AML-193 (cell line): Measurements from ENCODE around the gene FBXO4.

Experiments
- DNase-seq, 2 experiments: peaks; one replicate each; lab custom pipeline; 2025; lab: John Stamatoyannopoulos, UW

FBXO4 gene, protein sequence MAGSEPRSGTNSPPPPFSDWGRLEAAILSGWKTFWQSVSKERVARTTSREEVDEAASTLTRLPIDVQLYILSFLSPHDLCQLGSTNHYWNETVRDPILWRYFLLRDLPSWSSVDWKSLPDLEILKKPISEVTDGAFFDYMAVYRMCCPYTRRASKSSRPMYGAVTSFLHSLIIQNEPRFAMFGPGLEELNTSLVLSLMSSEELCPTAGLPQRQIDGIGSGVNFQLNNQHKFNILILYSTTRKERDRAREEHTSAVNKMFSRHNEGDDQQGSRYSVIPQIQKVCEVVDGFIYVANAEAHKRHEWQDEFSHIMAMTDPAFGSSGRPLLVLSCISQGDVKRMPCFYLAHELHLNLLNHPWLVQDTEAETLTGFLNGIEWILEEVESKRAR

DNA sequence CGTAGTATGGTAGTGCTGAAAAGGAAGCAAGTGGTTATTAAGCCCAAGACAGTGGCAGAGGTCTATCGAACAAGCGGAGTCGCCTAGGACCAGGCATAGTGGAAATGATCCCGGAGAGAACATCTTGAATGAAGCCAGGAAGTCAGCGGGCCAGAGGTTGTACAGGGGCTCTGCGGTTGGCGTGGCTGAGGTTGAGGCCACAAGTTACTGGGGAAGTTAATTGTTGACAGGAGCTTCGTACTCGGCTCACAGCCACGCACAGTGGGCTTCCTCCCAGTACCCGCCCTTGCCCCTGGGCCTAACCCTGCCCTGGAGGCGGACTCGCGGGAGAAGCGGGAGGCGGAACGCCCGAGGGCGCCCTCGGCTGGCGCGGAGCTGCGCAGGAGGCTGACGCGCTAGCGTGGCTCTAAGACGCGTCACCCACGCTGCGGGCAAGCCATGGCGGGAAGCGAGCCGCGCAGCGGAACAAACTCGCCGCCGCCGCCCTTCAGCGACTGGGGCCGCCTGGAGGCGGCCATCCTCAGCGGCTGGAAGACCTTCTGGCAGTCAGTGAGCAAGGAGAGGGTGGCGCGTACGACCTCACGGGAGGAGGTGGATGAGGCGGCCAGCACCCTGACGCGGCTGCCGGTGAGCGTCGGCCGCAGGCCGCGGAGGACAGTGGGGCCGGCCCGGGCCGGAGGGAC, at the start of gene FBXO4:
TSS of gene FBXO4 (plus strand) at position 410 of the 683 bp plus-strand sequence. CDS start at position 439, 29 bp downstream.
- DNase-seq: peak; percentile 84

DNA sequence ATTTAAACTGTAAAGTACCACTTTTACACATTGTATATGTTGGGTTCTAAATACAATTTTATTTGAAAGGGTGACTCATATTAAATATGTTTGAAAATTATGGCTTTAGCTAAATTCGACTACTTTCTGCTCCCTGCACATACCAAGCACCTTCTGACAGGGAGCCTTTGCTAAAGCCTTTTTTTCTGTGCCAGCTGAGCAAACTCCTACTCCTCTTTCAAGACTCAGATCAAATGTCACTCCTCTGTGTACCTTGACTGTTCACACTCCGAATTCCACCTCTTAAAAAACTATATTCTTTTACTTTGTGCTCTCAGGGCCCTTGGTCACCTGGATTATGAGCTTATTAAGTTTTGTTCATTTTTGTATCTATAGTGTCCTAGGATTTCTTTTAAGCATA, 48.4 kb upstream of the FBXO4 start:
- no peak for DNase-seq

DNA sequence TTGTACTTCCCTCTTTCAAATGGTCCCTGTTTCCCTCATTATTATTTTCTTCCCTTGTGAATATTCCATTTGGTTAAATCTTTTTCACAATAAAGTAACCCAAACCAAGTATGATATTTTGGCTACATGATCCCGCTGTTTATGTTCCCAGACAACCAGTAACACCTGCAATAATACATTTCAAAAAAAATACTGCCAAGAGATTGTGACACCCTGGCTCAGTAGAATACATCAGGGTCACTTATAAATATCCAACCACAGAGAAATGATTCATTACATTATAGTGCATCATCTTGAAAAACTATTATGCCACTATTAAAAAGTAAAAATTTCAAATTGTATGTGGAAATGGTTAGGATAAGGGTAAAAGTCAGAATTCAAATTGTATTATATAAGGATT, 47.7 kb upstream of the FBXO4 start:
- no peak for DNase-seq

DNA sequence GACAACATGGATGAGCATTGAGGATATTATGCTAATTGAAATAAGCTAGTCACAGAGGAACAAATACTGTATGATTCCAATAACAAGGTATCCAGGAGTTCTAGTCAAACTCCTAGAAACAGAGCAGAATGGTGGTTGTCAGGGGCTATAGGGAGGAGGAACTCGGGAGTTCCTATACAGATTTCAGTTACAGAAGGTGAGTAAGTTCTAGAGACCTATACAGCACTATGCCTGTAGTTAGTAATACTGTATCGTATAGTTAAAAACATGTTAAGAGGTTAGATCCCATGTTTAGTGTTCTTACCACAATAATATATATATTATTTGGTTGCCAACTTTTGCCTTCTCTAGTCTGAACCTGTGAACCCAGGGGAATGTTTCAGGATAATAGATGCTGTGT, 46.9 kb upstream of the FBXO4 start:
- no peak for DNase-seq

DNA sequence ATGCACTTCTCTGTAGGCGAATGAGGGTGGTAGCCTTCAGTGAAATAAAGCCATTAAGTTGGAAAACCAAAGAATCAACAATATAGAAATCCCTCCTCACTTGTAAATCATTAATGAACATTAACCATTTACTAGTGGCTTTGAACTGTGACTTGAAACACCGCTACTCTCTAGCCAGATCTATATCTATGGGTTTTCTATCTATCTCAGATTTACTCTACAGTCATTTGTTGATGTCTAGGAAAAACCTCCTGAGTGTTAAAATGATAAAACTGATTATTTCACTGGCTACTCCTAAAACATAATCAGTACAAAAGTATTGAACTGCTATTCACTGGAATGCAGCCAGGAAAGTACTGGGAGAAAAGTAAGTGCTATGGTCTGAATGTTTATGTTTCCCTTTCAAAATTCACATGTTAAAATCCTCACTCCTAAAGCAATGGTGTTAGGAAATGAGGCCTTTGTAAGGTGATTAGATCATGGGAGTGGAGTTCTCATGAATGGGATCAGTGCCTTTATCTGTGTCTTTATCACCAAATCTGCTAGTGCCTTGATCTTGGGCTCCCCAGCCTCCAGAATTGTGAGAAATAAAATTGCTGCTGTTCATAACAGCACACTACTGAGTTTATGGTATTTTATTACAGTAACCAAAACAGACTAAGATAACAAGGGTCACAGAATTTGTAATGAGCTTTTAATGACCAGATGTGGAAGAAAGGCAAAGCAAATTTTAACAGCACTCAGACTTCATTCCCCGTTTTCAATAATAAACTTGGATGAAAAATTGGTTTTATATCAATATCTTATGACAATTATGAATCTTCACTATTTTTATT, 46.2 kb upstream of the FBXO4 start:
- DNase-seq: no peak

DNA sequence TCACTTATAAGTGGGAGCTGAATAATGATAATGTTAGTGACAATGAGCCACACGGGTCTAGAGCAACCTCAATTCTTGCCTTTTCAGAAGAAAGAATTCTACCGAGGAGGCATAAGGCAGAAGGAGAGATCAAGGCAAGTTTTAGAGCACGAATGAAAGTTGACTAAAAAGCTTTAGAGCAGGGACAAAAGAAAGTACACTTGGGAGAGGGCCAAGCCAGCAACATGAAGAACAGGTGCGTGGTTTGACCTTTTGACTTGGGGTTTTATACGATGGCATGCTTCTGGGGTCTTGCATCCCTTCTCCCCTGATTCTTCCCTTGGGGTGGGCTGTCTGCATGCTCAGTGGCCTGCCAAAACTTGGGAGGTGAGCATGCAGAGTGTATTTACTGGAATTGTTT, 42.3 kb upstream of the FBXO4 start:
- no peak for DNase-seq

DNA sequence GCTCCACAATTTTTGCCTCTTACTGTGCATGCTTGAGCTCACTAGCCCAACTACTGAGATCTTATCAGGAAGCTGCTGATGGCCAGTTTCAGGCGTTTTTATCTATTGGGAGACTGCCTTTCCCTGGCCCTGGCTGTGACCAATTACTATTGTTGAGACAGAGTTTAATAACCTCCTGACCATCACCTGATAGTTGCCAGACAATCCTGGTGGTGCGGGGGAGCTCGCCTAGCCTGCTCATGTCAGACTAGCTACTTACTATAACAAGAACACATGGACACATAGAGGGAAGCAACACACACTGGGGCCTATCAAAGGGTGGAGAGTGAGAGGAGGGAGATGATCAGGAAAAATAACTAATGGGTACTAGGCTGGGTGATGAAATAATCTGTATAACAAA, 41.8 kb upstream of the FBXO4 start:
- DNase-seq: no peak

DNA sequence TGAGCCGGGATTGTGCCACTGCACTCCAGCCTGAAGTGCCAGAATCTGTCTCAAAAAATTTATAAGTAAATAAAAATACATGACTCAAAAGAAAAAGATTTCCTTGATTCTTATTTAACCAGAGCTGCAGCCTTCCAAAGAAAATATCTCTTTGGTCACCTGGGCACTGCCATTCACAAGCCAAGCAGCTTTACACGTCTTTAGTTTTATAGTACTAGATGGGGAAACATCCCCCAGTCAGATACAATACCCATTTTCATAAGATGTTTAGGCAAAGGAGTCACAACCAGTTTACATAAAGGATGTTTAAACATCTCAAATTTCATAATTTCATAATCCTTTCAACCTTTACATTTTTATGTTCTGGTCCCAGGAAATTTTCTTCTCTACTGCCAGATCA, 41.1 kb upstream of the FBXO4 start:
- no peak for DNase-seq

DNA sequence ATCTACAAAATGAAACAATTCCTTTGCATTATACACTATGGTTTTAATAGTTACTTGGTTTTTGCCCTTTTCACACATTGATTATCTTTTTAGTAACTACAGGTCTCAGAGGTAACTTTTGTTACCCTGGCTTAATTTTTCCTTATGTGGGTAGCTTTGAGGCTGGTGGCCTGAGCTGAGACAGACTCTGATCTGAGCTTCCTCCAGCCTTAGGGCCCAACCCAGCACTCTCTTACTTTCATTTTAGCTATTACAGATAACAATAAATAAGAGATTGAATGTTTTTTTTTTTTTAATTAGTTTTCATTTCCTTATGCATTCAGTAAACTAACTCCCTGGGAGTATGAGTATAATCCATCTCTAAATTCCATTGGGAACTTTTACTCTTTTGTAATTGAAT, 39.8 kb upstream of the FBXO4 start:
- DNase-seq: no peak

DNA sequence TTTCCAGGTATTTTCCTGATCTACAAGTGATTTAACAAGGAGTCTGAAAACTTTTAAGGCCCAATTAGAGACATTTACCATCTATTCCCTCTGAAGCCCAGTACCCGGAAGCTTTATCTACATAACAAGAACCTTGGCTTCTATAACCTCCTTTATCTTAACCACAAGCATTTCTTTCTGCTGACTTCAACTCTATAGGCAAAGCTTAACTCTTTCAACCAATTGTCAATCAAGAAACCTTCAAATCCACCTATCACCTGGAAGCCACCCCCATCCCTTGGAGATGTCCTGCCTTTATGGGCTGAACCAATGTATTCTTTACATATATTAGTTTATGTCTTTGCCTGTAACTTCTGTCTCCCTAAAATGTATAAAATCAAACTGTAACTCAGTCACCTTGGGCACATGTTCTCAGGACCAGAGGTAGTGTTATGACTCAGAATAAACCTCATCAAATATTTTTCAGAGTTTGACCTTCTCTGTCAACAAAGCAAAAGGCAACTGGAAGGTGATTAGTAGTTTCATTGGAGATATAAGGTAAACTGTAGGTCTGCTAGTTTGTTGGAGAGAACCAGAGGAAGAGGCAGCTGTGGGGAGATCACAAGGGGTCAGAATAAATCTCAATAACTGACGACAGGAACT, 33.9 kb upstream of the FBXO4 start:
- no peak for DNase-seq

DNA sequence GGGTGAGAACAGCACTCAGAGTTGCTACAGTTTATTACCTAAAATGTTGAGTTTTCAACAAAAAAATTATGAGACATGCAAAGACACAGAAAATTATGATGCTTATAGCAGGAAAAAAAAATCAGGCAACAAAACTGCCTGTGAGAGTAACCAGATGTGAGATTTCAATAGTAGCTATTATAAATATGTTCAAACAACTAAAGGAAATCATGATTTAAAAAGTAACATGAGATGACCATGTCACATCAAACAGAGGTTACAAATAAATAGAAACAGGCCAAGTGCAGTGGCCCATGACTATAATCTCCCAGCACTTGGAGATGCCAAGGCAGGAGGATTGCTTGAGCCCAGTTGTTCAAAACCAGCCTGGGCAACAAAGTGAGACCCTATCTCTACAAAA, 33.0 kb upstream of the FBXO4 start:
- DNase-seq: no peak

DNA sequence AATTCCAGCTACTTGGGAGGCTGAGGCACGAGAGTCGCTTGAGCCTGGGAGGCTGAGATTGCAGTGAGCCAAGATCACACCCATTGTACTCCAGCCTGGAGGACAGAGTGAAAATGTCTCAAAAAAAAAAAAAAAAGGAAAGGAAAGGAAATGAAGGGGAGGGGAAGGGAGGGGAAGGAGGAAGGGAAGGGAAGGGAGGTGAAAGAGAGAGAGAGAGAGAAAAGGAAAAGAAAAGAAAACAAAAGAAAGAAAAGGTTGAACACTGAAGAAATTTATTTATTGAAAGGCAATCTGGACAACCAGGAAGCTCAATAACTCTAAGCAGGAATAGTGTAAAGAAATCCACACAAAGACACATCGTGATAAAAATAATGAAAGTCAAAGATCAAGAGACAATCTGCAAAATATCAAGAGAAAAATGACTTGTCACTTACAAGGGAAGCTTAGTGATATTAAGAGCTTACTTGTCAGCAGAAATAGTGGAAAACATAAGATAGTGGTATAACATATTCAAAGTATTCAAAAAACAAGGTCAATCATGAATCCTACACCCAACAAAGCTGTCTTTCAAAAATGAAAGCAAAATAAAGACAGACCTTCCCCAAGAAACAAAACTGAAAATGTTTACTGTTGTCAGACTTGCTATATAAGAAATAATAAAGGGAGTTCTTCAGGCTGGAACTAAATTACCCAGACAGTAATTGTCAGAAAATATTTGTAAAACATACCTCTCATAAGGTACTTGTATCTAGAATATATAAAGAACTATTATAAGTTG, 31.8 kb upstream of the FBXO4 start:
- no peak for DNase-seq

DNA sequence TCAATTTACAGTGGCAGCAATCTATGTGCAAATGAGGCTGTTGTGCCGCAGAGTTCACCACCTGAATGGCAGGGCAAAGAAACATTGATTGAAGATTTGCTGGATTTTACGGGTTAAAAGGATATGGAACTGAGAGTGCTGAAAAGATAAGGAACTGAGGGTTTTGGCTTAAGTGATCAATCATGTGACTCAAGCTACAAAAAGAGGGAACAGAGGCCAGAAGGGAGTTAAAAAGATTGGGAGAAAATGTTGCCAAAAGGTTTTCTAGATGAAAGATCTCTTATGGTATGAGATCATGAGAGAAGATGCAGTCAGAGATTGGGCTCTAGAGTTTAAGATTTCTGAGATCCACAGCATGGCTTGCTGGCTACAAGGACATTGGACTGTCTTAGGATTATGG, 28.9 kb upstream of the FBXO4 start:
- no peak for DNase-seq

DNA sequence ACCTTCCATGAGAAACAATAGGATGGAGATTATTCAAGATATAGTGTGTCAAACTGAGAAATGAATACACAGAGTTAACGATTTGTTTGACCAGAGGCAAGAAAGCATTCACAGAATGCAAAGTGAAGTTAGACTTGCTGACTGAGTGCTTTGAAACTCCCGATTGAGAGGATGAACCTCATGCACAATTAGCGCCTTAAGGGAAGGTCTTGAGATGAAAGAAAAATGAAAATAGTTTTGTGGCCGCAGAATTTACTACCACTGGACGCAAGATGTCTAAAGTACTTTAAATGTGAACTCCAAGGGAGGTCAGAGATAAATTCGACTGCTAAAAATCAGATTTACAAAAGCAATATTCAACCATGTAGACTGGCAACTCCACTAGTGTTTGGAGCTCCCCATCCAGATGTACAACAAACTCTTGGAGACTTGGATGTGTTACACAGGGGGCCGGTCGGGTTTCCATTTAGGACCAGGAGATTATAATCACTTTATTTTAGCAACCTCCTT, 21.6 kb upstream of the FBXO4 start:
- DNase-seq: no peak

DNA sequence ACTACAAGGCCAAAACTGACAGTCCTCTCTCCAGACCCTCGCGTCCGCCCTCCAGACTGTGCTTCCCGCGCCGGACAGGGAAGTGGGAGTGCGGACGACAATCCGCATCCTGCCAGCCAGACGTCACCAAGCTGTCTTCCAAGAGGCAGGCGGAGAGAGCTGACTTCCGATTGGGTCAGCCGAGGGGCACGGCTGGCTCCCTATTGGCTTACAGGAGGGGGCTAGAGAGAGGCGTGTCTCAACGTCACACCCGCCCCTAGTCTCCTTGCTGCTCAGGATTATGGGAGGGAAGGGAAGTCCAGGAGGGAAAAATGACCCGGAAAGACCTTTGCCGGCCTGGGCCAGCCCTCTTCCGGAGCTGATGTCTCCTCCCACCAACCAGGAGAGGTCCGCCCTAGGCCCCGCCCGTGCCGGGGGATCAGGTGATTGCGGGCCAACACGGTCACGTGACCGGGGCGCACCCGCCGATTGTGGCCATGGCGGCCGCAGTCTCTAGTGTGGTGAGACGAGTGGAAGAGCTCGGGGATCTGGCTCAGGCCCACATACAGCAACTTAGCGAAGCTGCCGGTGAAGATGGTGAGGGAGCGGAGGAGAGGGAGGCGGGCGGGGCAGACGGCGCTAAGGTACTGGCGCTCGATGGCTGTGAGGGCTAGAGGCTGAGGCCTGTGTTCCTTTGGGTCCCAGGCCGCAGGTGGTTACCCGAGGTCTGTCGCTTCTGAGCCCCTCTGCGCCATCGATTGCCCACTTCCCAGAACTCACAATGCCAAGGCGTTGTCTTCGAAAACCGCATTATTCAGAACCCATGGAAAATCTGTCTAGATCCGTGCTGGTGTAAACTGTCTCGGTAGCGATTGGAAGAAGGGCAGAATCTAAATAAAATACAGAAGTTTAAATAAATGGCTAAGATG, 20.9 kb upstream of the FBXO4 start, which contains the start of gene RIMOC1:
TSS of gene RIMOC1 (plus strand) at position 453 of the 908 bp plus-strand sequence. CDS start at position 477, 24 bp downstream.
- peak; percentile 97 to 98 for DNase-seq

DNA sequence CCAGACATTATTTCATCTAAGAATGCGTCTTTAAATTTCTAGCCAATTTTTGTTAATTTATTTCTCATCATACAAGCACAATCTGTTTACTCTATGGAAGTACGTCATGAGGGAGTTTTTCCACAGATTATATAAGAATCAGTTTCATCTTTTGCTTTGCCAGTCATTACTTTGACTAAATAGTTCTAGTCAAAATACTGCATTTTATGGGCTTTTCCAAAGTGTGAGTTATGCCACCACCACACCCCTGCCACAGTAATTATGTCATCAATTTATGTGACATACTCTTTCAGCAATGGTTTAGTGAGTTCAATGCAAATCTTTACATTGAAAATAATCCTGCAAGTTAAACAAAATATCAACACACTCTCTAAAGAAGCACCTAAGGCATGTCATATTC, 18.9 kb upstream of the FBXO4 start:
- no peak for DNase-seq

DNA sequence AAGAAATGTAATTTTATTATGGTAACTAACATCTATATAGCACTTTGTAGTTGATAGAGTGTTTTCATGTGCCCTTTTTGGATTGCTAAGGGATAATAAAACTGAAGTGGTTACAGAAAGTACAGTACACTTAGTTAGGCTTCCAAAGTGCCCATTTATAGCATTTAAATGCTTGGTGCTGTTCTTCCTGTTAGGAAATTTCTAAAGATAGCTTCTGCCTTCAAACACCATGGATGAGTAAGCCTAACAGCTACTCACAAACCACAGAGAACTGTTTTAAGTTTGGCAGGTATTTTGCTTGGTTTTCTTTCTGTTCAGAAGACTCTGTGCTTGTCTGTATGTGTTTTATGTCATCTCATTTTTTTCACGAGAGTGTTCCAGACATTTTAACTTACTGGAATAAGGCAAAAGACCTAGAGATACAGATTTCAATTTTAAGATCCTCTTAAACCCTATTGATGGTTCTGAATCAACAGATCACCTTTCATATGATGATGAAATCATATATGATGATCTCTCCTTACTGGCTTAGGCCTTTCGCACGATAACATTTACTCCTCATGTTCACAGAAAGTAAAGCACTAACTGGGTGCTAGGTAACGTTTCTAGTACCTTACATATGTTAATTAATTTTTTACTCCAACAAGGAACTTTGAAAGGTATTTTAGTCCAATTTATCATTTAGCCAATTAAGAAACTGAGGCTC, 16.6 kb upstream of the FBXO4 start:
- DNase-seq: peak; percentile 13 to 33

DNA sequence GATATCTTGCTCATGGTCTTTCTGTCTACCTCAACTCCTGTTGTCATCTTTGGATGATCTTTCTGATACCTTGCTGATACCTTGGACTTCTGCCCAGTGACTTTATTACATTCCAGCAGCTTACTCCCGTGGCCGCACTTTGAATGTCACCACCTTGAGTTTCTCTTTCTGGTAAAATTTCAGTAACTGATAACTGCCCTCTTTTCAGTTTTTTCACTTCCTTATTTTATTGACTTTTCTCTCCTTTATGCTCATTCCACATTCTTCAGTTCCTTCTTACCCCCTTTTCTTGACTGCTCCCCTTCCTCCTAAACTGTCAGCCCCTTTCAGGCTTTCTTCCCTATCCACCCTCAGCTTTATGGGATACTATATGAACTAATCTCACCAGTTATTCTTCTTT, 7.0 kb upstream of the FBXO4 start:
- no peak for DNase-seq

DNA sequence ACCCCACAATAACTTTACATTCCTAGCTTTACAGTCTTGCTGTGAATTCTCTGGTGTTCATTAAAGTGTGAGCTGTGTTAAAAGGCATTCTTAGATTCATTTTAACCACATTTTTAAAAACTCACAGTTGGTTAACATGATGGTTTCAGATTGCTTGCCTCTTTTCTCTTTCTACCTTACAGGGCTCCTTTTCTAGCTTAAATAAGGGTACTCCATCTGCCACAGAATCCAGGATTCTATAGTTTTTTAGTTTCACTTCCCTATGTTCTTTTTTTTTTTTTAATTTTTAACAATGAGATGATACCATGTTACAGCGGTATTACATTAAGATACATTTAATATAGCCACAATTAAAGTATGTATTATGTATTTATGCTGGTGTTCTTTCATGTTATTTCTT, 3.9 kb upstream of the FBXO4 start:
- no peak for DNase-seq
